ENCODE measurements around the gene GPR26.

The GPR26 gene

DNA sequence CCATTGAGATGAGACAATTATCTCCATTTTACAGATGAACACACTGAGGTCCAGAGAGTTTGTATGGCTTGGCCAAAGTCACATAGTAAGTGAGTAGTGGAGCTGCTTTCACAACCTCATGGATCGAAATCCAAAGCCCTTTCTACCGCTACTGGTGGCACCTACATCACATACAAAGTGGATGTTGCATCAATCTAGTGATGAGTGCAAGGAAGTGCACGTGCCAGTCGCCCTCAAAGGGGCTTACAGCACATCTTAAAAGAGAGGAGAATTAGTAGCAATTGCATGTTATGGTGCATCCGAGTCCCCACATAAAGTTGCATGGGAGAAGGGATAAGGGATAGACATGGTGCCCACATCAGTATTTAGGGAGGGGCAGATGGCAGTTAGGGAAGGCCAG lies 31.0 kb upstream of the GPR26 start:
- no peak overlapping the region for H3K4me3 ChIP-seq (ENCODE audit: low read depth, low read length)
- H3K36me3 ChIP-seq (ENCODE audit: control insufficient read depth, insufficient read depth, low read length) = no peaks in the 10 kb centered on the region
- no peak overlapping the region for H3K9ac ChIP-seq (ENCODE audit: low read depth, low read length)
- no peaks in the 10 kb centered on the region for H3K9me3 ChIP-seq (ENCODE audit: control insufficient read depth, insufficient read depth, low read length)
- H3K4me1 ChIP-seq (ENCODE audit: control insufficient read depth, insufficient read depth, low read length) = peaks cover 9% of the 10 kb centered on the region
- H3K27me3 ChIP-seq (ENCODE audit: control insufficient read depth, insufficient read depth, low read length) = no peaks in the 10 kb centered on the region

DNA sequence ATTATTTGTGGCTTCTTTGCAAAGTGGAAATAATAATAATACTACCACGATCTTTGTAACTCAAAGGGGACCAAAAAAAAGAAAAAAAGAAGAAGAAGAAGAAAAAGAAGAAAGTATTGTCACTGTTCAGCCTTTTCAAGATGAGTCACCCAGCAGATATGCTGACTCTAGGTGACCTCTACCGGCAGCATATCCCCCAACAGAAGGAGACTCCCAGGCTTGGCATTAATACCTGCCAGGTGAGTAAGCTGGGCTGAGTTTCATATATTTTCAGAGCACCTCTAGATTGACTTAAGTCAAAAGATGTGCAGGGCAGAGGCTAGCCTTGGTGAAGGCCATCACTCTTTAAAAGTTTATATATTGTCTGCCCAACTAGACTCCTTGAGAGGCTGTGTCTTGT lies 30.4 kb upstream of the GPR26 start:
- Histone ChIP-seq H3K9ac (ENCODE audit: low read depth, low read length) (no peak overlapping the region), H3K4me1 (ENCODE audit: control insufficient read depth, insufficient read depth, low read length) (peaks cover 15% of the 10 kb centered on the region), H3K4me3 (ENCODE audit: low read depth, low read length) (no peak overlapping the region), H3K36me3 (ENCODE audit: control insufficient read depth, insufficient read depth, low read length) (no peaks in the 10 kb centered on the region), H3K9me3 (ENCODE audit: control insufficient read depth, insufficient read depth, low read length) (no peaks in the 10 kb centered on the region), H3K27me3 (ENCODE audit: control insufficient read depth, insufficient read depth, low read length) (no peaks in the 10 kb centered on the region)

DNA sequence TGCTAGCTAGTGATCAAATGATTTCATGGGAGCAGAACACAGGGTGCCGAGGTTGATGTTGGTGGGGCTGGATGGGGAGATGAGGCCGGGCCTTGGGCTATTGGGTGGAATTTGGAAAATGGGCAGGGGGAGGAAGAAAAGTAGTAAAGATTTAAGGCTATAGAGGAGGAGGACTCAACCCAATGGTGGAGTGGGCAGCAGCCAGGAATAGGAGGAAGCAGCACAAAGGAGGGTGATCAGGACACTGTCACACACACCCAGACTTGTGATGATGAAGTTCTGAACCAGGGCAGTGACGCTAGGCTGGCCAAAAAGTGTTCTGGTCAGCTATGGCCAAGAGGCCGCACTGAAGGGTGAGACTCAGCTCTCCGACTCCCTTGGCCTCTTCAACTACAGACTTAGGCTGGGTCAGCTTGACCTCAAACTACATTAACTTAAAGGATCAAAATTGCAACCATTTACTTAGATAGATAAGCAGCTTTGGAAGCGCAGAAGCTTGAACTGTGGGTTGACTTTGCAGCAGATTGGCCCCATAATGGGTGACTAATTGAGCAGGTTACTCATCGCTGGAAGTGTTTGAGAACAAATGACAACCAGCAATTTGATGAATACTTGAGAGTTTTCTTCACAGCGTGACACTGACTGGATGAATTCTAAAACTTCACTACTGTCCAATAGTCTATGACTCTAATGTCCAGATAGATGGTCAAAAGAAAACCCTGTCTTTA lies 29.4 kb upstream of the GPR26 start:
- Histone ChIP-seq H3K36me3 (ENCODE audit: control insufficient read depth, insufficient read depth, low read length) (no peaks in the 10 kb centered on the region), H3K9me3 (ENCODE audit: control insufficient read depth, insufficient read depth, low read length) (no peaks in the 10 kb centered on the region), H3K4me1 (ENCODE audit: control insufficient read depth, insufficient read depth, low read length) (peaks cover 16% of the 10 kb centered on the region), H3K9ac (ENCODE audit: low read depth, low read length) (no peak overlapping the region), H3K4me3 (ENCODE audit: low read depth, low read length) (no peak overlapping the region), H3K27me3 (ENCODE audit: control insufficient read depth, insufficient read depth, low read length) (no peaks in the 10 kb centered on the region)

DNA sequence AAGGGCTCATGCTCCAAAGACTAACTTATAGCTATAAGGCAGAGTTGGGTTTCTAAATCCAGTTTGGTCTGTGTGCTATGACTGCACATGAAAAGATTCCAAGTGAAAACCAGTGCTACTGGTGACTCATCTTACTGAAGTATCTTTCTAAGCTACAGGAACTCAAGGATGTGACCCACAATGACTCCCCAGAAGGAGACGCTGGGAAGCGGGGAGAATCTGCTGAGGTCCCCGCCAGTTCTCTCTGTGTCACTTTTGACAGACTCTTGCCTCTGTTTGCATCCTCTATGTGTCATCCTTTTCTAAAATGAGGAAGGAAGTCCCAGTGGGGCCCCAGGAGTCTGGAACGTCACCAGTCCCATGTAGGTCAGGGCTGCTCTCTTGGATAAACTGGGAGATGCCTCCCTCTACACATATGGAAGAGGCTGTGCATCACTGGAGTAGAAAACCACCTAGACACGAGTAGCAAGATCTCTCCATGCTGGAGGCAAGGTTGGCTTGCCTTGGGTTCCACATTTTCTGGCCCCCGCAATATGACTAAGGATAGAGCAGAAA lies 28.8 kb upstream of the GPR26 start:
- no peaks in the 10 kb centered on the region for H3K36me3 ChIP-seq (ENCODE audit: control insufficient read depth, insufficient read depth, low read length)
- H3K4me1 ChIP-seq (ENCODE audit: control insufficient read depth, insufficient read depth, low read length) = peaks cover 16% of the 10 kb centered on the region
- no peak overlapping the region for H3K4me3 ChIP-seq (ENCODE audit: low read depth, low read length)
- no peaks in the 10 kb centered on the region for H3K27me3 ChIP-seq (ENCODE audit: control insufficient read depth, insufficient read depth, low read length)
- no peaks in the 10 kb centered on the region for H3K9me3 ChIP-seq (ENCODE audit: control insufficient read depth, insufficient read depth, low read length)
- H3K9ac ChIP-seq (ENCODE audit: low read depth, low read length) = no peak overlapping the region

DNA sequence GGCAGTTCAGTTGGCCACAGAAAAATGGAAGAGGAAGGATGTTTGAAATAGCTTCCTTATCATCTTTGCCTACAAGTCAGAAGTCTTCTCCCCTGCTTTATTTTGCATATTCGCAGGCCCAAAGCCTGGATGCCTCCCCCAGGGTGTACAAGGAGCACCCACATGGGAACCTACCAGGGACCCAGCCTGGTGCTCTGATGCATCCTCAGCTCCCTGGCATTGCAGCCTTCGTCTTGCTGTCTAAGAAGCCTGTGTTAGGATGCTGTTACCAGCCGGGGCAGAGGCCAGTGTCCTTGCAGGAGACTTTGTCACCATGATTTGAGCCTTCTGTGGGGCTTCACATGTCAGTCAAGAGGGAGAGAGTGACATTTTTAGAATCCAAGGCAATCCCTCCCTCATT lies 27.0 kb upstream of the GPR26 start:
- no peaks in the 10 kb centered on the region for H3K9me3 ChIP-seq (ENCODE audit: control insufficient read depth, insufficient read depth, low read length)
- no peaks in the 10 kb centered on the region for H3K27me3 ChIP-seq (ENCODE audit: control insufficient read depth, insufficient read depth, low read length)
- peaks cover 16% of the 10 kb centered on the region for H3K4me1 ChIP-seq (ENCODE audit: control insufficient read depth, insufficient read depth, low read length)
- no peak overlapping the region for H3K4me3 ChIP-seq (ENCODE audit: low read depth, low read length)
- H3K9ac ChIP-seq (ENCODE audit: low read depth, low read length) = no peak overlapping the region
- H3K36me3 ChIP-seq (ENCODE audit: control insufficient read depth, insufficient read depth, low read length) = no peaks in the 10 kb centered on the region

DNA sequence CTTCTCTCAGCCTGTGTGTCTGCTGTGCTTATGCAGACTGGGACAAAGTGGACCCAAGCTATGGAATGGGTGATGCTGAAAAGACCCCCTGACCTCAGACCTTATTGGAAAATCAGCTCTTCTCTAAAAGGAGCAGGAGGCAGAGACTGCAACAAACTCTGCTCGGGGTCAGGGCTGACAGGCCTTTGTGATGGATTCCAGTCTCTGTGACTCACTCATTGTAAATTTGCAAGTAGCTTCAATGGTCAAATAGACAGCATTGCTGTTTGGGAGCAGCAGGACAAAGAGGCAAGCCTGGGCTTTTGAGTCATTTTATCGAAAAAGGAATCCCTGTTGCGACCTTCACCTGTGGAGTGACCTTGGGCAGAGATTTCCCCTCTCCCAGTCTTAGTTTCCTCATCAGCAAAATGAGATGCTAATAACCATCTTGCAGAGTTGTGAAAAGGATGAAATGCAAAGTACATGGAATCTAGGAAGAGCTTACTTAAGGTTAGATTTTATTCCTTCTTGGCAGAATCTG lies 26.1 kb upstream of the GPR26 start:
- peaks cover 16% of the 10 kb centered on the region for H3K4me1 ChIP-seq (ENCODE audit: control insufficient read depth, insufficient read depth, low read length)
- H3K9ac ChIP-seq (ENCODE audit: low read depth, low read length) = no peak overlapping the region
- no peaks in the 10 kb centered on the region for H3K36me3 ChIP-seq (ENCODE audit: control insufficient read depth, insufficient read depth, low read length)
- H3K9me3 ChIP-seq (ENCODE audit: control insufficient read depth, insufficient read depth, low read length) = no peaks in the 10 kb centered on the region
- H3K27me3 ChIP-seq (ENCODE audit: control insufficient read depth, insufficient read depth, low read length) = peaks cover under 1% of the 10 kb centered on the region
- no peak overlapping the region for H3K4me3 ChIP-seq (ENCODE audit: low read depth, low read length)

DNA sequence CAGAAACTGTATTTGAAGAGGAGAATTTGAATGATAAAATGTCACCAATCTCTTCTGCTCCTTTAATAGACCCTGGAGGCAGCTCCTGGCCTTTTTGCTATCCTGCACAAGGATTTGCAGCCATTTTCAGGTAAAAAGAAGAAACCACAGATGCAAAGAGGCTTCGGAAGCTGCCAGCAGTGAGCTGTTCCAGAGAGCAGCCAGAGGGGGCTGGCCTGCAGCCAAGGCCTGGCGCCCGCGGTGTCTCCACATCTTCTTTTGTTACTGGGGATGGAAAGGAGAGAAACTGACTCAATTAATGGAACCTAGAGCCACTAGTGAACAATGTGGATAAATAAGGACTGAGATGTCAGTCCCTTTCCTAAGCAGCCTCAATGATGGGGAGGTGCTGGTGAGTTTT lies 23.9 kb upstream of the GPR26 start:
- no peak overlapping the region for H3K4me3 ChIP-seq (ENCODE audit: low read depth, low read length)
- H3K36me3 ChIP-seq (ENCODE audit: control insufficient read depth, insufficient read depth, low read length) = no peaks in the 10 kb centered on the region
- peaks cover 3% of the 10 kb centered on the region for H3K27me3 ChIP-seq (ENCODE audit: control insufficient read depth, insufficient read depth, low read length)
- peaks cover 16% of the 10 kb centered on the region for H3K4me1 ChIP-seq (ENCODE audit: control insufficient read depth, insufficient read depth, low read length)
- H3K9me3 ChIP-seq (ENCODE audit: control insufficient read depth, insufficient read depth, low read length) = no peaks in the 10 kb centered on the region
- no peak overlapping the region for H3K9ac ChIP-seq (ENCODE audit: low read depth, low read length)

DNA sequence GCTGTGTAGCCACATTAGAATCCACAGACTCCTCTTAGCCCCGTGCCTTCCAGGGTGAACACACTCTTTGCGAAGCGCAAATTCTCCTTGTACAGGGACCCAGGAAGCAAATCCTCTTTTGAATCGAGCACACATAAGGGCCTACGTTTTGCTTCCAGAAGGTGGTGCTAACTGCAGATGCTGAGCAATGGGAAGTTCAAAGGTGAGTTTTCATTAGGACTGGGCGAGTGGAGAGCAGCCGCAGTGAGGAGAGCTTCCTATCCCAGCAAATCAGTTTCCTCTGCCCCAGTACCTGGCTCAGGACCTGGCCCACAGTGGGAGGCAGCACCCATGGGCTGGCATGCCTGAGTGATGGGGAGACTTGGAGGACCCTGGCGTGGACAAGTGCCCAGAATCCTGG lies 23.5 kb upstream of the GPR26 start:
- H3K4me1 ChIP-seq (ENCODE audit: control insufficient read depth, insufficient read depth, low read length) = peaks cover 16% of the 10 kb centered on the region
- H3K27me3 ChIP-seq (ENCODE audit: control insufficient read depth, insufficient read depth, low read length) = peaks cover 3% of the 10 kb centered on the region
- H3K4me3 ChIP-seq (ENCODE audit: low read depth, low read length) = no peak overlapping the region
- no peak overlapping the region for H3K9ac ChIP-seq (ENCODE audit: low read depth, low read length)
- no peaks in the 10 kb centered on the region for H3K9me3 ChIP-seq (ENCODE audit: control insufficient read depth, insufficient read depth, low read length)
- H3K36me3 ChIP-seq (ENCODE audit: control insufficient read depth, insufficient read depth, low read length) = no peaks in the 10 kb centered on the region

DNA sequence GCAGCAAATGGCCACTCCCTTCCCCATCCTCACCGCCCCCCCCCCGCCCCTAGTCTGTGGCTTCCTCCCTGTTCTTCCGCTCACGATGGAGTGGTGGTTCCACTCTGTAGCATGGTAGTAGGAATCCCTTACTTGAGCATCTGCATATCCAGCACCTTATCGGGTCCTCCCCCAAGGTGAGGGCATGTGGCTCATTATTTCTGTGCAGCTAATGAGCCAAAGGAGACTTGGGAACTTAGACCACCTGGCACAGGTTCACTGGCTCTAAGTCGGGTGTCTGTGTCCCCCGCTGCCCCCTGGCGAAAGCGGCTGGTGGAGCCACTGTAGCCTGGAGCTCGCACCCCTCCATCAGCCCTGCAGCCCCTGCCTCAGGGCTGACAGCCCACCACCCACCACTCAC lies 22.8 kb upstream of the GPR26 start:
- no peak overlapping the region for H3K9ac ChIP-seq (ENCODE audit: low read depth, low read length)
- H3K4me3 ChIP-seq (ENCODE audit: low read depth, low read length) = no peak overlapping the region
- peaks cover 16% of the 10 kb centered on the region for H3K4me1 ChIP-seq (ENCODE audit: control insufficient read depth, insufficient read depth, low read length)
- no peaks in the 10 kb centered on the region for H3K9me3 ChIP-seq (ENCODE audit: control insufficient read depth, insufficient read depth, low read length)
- no peaks in the 10 kb centered on the region for H3K36me3 ChIP-seq (ENCODE audit: control insufficient read depth, insufficient read depth, low read length)
- H3K27me3 ChIP-seq (ENCODE audit: control insufficient read depth, insufficient read depth, low read length) = peaks cover 3% of the 10 kb centered on the region

DNA sequence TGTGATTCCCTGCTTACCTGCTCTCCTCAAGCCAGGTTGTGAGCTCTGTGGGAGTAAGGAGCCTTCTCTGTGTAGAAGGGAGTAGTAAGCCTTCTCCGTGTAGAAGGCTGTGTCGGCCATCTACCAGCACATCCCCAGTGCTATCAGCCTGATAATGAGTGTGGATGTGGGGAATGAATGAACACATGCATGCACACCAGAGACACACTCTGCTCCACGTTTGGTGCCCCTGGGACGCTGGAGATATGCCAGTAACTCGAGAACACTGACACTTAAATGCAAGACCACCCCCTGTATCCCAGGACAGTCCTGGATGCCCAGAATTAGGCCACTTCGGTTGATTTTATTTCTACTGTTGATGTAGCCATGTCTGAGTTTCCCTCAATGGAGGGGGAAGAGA lies 21.1 kb upstream of the GPR26 start:
- no peaks in the 10 kb centered on the region for H3K9me3 ChIP-seq (ENCODE audit: control insufficient read depth, insufficient read depth, low read length)
- no peak overlapping the region for H3K4me3 ChIP-seq (ENCODE audit: low read depth, low read length)
- H3K9ac ChIP-seq (ENCODE audit: low read depth, low read length) = no peak overlapping the region
- H3K4me1 ChIP-seq (ENCODE audit: control insufficient read depth, insufficient read depth, low read length) = peaks cover 8% of the 10 kb centered on the region
- H3K27me3 ChIP-seq (ENCODE audit: control insufficient read depth, insufficient read depth, low read length) = peaks cover 3% of the 10 kb centered on the region
- no peaks in the 10 kb centered on the region for H3K36me3 ChIP-seq (ENCODE audit: control insufficient read depth, insufficient read depth, low read length)

DNA sequence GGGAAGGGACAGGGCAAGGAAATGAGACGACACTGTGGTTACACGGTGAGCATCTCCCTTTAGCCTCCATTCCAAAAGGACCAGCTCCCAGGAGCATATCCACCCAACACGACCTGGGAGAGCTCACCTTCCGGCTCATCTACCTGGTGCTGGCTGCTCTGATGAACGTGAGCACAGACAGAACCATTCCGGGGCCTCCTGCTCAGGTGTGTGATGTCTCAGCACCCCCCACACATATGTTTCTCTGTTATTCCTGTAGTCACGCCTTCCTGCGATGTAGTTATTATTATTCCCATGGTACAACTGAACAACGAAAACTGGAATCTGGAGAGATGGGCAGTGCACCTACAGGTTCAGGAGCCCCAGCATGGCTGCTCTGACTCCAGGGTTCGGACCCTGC lies 20.5 kb upstream of the GPR26 start:
- H3K27me3 ChIP-seq (ENCODE audit: control insufficient read depth, insufficient read depth, low read length) = peaks cover 3% of the 10 kb centered on the region
- no peak overlapping the region for H3K9ac ChIP-seq (ENCODE audit: low read depth, low read length)
- H3K4me3 ChIP-seq (ENCODE audit: low read depth, low read length) = no peak overlapping the region
- H3K4me1 ChIP-seq (ENCODE audit: control insufficient read depth, insufficient read depth, low read length) = peaks cover 2% of the 10 kb centered on the region
- no peaks in the 10 kb centered on the region for H3K9me3 ChIP-seq (ENCODE audit: control insufficient read depth, insufficient read depth, low read length)
- no peaks in the 10 kb centered on the region for H3K36me3 ChIP-seq (ENCODE audit: control insufficient read depth, insufficient read depth, low read length)

DNA sequence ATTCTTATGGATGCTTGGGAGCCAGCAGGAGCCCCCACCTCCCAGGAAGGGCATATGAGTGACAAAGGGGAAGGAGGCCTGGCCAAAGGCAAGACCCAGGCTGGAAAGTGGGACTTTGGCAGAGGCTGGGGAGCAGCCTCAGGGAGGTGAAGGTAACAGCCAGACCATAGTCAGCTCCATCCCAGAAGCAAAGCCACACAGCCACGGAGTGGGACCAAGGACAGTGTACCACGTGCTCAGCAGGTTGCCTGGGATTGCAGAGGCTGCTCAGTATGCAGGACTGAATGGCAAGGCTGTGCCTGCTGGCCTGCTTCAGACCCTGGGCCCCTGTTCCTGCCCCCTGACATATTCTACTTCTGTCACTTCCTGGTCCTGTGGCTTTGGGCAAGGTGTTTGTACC lies 17.6 kb upstream of the GPR26 start:
- H3K4me3 ChIP-seq (ENCODE audit: low read depth, low read length) = no peak overlapping the region
- peaks cover 3% of the 10 kb centered on the region for H3K27me3 ChIP-seq (ENCODE audit: control insufficient read depth, insufficient read depth, low read length)
- H3K9me3 ChIP-seq (ENCODE audit: control insufficient read depth, insufficient read depth, low read length) = no peaks in the 10 kb centered on the region

More for the DNA sequence above, 17.6 kb upstream of the GPR26 start:
- Histone ChIP-seq H3K9ac (ENCODE audit: low read depth, low read length) (no peak overlapping the region), H3K36me3 (ENCODE audit: control insufficient read depth, insufficient read depth, low read length) (no peaks in the 10 kb centered on the region), H3K4me1 (ENCODE audit: control insufficient read depth, insufficient read depth, low read length) (no peaks in the 10 kb centered on the region)
